Measurements from ENCODE around the gene TAS2R3.
"Not testable (repeated sequence)": the region's sequence is repeated elsewhere in the genome, so short reads cannot be mapped to it uniquely, and the experiment has no call there.

The TAS2R3 gene

DNA sequence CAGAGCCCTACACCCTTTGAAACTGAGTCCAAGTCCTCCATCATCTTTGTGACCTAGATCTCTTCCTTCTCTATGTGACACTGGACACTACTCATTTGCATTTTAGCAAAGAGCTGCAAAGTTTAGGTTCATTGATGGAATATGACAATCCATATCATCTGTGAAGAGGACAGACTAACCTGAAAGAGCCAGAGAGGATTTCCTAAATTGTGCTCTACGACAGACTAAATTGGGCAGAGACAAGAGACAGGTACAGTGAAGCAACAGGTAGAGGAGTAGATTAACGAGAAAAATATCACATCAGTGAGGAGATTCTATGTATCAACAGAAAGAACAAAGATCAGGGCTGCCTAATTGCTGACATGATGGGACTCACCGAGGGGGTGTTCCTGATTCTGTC lies at the start of gene TAS2R3:
Gene TAS2R3 (plus strand): TSS at position 301 of the 400 bp plus-strand sequence. CDS start 62 bp downstream, at position 363.
- ATAC-seq, result no peak

DNA sequence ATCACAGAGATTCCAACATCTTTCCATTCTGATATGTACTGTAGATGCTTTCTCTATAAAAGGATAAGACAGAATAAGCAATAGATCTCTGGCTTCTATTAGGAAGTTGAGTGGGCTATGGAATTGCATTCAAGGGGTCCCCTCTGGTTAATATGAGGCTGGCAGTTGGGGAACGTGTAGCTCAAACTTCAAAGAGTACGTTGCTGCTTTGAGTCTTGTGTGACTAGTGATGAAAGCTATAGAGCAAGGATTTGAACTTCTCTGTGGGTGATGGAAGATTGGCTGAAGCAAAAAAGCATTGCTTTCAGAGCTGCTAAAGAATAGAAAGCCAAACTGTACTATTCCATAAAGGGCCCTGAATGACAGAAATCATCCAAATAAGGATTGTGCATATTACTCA lies 49.3 kb upstream of the TAS2R3 start:
- ATAC-seq, result no peak

GRCh38 chr7:141715018-141715417 lies 48.9 kb upstream of the TAS2R3 start:
- no peak for ATAC-seq

- ATAC-seq, result no peak
Observed at GRCh38 chr7:141715794-141716689, 47.9 kb upstream of the TAS2R3 start.

- no peak for ATAC-seq
Observed at GRCh38 chr7:141717450-141717849, 46.4 kb upstream of the TAS2R3 start.

- ATAC-seq, result no peak
Observed at GRCh38 chr7:141722529-141722928, 41.4 kb upstream of the TAS2R3 start.

DNA sequence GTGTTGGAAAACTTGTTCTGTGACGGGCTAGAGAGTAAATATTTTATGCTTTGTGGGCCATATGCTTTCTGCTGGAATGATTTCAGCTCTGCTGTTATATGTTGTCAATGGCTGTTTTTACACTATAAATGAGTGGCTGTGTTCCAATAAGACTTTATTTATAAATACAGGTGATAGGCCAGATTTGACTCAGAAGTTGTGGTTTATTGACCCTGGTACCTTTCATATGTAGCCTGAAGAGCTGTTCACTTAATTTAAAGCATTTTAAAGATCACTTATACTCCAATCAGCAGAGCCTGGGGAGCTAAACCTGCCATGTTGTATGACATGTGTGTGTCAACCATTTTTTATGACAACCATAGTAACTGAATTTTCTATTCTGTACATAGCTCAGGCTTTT lies 34.9 kb upstream of the TAS2R3 start:
- no peak for ATAC-seq

DNA sequence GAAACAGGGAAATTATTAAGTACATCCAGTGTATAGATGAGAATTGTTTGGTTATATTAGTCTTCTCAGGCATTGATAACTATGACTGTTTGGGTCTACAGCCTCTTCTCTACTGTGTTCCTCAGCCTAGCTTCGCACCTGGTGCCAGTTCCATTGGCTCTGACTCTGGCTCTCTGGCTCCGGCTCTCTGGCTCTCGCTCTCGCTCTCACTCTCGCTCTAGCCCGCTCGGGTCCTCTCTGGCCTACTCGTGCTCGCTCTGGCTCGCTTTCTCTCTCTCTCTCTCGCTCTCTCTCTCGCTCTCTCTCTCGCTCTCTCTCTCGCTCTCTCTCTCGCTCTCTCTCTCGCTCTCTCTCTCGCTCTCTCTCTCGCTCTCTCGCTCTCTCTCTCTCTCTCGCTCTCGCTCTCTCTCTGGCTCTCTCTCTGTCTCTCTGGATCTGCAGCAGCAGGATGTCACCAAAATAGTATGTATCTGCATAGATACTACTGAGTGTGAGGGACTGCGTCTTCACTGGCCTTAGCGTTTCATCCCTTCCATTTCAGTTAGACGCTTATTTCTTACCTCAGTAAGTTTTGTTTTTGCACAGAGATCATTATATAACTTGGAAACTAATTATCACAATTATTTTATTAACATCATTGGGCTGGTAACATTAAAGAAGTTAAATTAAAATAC lies 32.3 kb upstream of the TAS2R3 start:
- no peak for ATAC-seq

DNA sequence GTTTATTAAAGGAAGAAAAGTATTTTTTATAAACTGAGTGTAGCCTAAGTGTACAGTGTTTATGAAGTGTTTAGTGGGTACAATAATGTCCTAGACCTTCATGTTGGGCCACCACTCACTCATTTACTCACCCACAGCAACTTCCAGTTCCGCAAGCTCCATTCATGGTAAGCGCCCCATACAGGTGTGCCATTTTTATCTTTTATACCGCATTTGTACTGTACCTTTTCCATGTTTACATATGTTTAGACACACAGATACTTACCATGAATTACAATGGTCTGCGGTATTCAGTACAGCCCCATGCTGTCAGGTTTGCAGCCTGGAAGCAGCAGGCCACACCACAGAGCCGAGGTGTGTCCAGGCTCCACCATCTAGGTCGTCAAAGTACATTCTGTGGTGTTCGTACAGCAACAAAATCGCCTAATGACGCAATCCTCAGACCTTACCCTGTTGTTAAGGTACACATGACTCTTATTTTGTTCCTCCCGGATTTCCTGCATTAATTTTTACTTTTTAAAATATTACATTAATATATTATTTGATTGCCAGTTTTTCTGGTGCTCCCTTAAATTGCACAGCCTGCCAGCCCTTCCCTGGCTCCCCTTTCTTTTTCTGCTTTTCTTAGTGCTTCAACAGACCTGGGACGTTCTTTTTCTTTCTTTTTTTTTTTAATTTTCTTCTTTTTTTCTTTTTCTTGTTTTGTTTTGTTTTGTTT lies 26.6 kb upstream of the TAS2R3 start:
- ATAC-seq, result no peak

- ATAC-seq, result peak; percentile 88
Observed at GRCh38 chr7:141737836-141738591, 25.9 kb upstream of the TAS2R3 start, which contains the start of gene SSBP1. Gene SSBP1, plus strand, starts transcription at chr7:141738358. Its CDS starts 809 bp downstream, at chr7:141739167.

DNA sequence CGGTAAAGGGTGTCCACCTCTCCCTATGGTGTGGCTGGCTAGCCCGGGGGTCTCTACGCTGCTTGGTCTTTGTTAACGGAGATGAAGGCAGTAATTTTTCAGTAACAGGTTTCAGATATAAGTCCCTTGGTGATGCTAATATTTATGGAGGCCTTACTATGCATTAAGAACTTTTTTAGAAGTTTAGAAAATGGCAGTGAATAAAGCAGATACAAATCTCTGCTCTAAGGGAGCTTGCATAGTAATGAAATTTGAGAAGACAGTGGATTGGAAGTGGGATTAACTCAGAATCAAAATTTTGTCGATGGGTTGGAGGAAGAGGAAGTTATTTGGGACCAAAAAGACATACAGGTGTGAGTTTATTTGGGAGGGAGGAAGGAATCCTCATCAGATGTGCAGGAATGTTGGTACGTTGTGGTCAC lies 25.3 kb upstream of the TAS2R3 start:
- ATAC-seq, result peak in 1 of 2 donors; percentile 50

DNA sequence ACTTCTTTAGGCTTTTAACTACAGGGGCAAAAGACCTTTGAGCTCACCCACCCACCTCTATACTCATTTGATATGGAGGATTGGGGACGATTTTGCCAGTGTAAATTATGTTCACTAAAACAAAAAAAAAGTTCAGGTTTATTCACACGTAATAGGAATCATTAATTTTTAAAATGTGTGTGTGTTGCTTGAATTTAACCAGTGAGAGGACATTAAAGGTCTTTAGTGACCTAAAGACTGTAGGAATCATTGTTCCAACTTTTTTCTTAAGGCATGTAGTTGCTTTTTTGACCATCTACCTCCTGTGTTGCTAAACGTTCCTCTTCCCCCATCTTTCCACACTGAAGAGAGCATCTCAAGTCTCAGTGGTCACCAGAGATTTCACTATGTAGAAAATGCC lies 24.6 kb upstream of the TAS2R3 start:
- no peak for ATAC-seq

DNA sequence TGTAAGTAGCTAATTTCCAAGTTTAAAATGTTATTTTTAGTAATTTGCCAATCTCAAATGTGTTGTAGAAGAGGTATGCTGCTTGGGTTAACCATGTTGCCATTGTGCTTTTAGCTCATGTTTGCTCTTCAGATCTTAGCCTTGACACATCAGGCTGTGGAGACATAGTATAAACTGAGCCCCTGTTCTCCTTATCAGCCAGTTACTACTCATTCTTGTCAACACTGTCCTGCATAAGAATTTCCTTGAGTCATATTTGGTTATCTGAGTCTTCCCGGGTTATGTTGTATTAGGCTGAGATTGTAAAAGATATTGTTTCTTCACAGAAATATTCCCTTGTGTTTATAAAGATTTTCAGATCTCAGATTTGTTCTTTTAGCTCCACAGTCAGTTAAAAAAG lies 21.7 kb upstream of the TAS2R3 start:
- ATAC-seq, result no peak

DNA sequence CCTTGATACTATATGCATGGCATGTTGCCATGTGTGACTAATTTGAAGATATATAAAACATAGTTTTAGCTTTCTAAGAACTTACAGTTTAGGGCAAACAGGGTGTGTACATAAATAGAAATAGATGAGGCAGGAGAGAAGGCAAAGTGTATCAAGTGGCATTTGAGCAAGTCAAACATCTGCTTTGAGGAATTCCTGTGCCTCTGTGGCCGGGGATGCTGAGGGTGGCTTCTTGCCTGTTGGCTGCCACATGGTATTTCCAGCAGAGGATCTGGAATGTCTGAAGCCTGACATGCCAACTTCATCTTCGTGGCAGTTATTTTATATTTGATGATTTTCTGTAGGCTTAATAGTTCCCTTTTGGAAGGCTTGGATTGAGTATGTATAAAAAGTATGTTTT lies 19.8 kb upstream of the TAS2R3 start:
- ATAC-seq, result no peak

DNA sequence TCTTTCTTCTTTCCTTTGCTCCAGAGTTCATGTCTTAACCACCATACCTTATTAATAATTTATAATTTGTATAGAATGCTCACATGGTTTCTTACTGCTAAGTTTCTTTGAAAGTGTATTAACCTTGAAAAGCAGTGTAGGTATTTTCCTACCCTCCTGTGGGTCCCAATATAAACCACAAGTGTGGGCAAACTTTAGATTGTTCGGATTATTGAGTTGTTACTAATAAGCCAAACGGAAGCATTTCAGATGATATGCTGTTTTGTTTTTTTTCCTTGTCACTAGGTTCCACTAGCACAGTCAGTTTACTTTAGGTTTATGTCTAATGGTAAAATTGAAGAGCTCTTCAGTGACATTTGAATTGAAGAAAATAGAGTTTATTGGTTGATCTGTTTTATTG lies 15.5 kb upstream of the TAS2R3 start:
- no peak for ATAC-seq

DNA sequence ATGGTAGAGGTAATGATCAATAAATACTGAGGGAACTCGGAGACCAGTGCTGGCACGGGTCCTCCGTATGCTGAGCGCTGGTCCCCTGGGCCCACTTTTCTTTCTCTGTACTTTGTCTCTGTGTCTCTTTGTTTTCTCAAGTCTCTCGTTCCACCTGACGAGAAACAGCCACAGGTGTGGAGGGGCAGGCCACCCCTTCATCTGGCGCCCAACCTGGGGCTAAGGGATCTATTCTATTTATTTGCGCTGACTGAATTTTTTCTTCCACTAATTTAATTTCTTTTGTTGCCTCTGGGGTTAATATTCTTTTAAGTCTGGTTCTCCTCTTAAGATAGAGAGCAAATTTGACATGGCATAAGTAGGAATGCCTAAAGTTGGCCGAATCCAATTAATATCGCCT lies 12.0 kb upstream of the TAS2R3 start:
- not testable (repeated sequence) for ATAC-seq

DNA sequence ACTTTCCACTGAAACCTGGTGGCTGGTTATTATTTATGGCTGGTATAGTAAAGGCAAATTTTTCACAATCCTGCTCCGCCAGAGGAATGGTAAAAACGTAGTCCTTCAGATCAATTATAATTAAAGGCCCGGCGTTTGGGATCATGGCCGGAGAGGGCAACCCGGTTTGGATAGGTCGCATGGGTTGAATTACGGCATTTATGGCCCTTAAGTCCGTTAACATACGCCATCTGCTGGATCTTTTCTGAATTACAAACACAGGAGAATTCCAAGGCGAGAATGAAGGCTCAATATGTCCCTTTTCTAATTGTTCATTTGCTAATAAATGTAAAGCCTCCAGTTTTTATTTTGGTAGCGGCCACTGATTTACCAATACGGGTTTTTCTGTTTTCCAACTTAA lies 11.3 kb upstream of the TAS2R3 start:
- ATAC-seq, result no peak

GRCh38 chr7:141754939-141755338 lies 9.0 kb upstream of the TAS2R3 start:
- no peak for ATAC-seq

GRCh38 chr7:141770083-141770583 lies 6.2 kb downstream of the TAS2R3 start:
- not testable (repeated sequence) for ATAC-seq

GRCh38 chr7:141776374-141776773 lies 12.5 kb downstream of the TAS2R3 start, which contains the start of gene TAS2R4:
Gene TAS2R4, plus strand, starts transcription at chr7:141776674. Its CDS starts 1,815 bp downstream, at chr7:141778489.
- ATAC-seq, result no peak

GRCh38 chr7:141785706-141786552 lies 22.0 kb downstream of the TAS2R3 start:
- peak in 1 of 2 donors; percentile 33 for ATAC-seq
